HepG2 (cell line): ENCODE measurements around the gene GMPPA. TPM values are rescaled to one million over a fixed set of nuclear protein-coding genes. Genes with fewer than 3 reads are reported as not detected.

Source experiments
- AHR ChIP-seq: IDR thresholded peaks from 2 replicates; pipeline ENCODE4 v1.6.1; 2018; ENCODE audit warnings: missing genetic modification reagents, missing compliant biosample characterization
- CHCHD3 ChIP-seq: sonication (generic); formaldehyde crosslinking; IDR thresholded peaks from 2 replicates; pipeline ENCODE4 v1.8.0; 2022; ENCODE audit warnings: mild to moderate bottlenecking, missing genetic modification reagents, moderate library complexity
- CREB3 ChIP-seq: sonication (generic); formaldehyde crosslinking; IDR thresholded peaks from 2 replicates; pipeline ENCODE4 v1.5.0; 2020; ENCODE audit warnings: missing genetic modification reagents
- DNMT3B ChIP-seq: conservative IDR thresholded peaks from 2 replicates; pipeline ENCODE4 v1.6.1; 2016; ENCODE audit warnings: missing biosample characterization, control low read depth
- FLYWCH1 ChIP-seq: sonication (generic); formaldehyde crosslinking; IDR thresholded peaks from 2 replicates; pipeline ENCODE4 v1.8.1; 2023; ENCODE audit warnings: mild to moderate bottlenecking, missing genetic modification reagents
- GFI1 ChIP-seq: sonication (generic); formaldehyde crosslinking; IDR thresholded peaks from 2 replicates; pipeline ENCODE4 v1.5.0; 2020; ENCODE audit warnings: missing genetic modification reagents, mild to moderate bottlenecking, borderline replicate concordance
- HMGA1 ChIP-seq: sonication (generic); formaldehyde crosslinking; conservative IDR thresholded peaks from 2 replicates; pipeline ENCODE4 v1.4.0; 2020; ENCODE audit warnings: missing genetic modification reagents
- IKZF4 ChIP-seq: sonication (generic); formaldehyde crosslinking; IDR thresholded peaks from 2 replicates; pipeline ENCODE4 v1.5.1; 2020; ENCODE audit warnings: borderline replicate concordance, mild to moderate bottlenecking, low read depth, missing genetic modification reagents; ENCODE audit errors: not compliant biosample characterization
- KAT2B ChIP-seq: fragments of 150-350 bp; IDR thresholded peaks from 2 replicates; pipeline ENCODE4 v1.6.1; 2014; ENCODE audit warnings: low read depth, low read length, borderline replicate concordance
- KDM2A ChIP-seq: sonication (generic); formaldehyde crosslinking; IDR thresholded peaks from 2 replicates; pipeline ENCODE4 v1.4.0; 2020; ENCODE audit warnings: low read depth, missing genetic modification reagents, borderline replicate concordance
- KLF12 ChIP-seq: sonication (generic); formaldehyde crosslinking; IDR thresholded peaks from 2 replicates; pipeline ENCODE4 v1.4.0; 2020; ENCODE audit warnings: missing genetic modification reagents, borderline replicate concordance
- KLF15 ChIP-seq: sonication (generic); formaldehyde crosslinking; IDR thresholded peaks from 2 replicates; pipeline ENCODE4 v1.8.1; 2023; ENCODE audit warnings: borderline replicate concordance, mild to moderate bottlenecking, inconsistent platforms, missing genetic modification reagents, mixed read lengths
- NCOA5 ChIP-seq: sonication (generic); formaldehyde crosslinking; IDR thresholded peaks from 2 replicates; pipeline ENCODE4 v1.4.0; 2020; ENCODE audit warnings: missing genetic modification reagents
- NFE2L1 ChIP-seq: sonication (generic); formaldehyde crosslinking; IDR thresholded peaks from 2 replicates; pipeline ENCODE4 v1.4.0; 2020; ENCODE audit warnings: missing genetic modification reagents, mild to moderate bottlenecking, borderline replicate concordance
- NR0B2 ChIP-seq: sonication (generic); formaldehyde crosslinking; IDR thresholded peaks from 2 replicates; pipeline ENCODE4 v1.4.0; 2020; ENCODE audit warnings: mild to moderate bottlenecking, missing genetic modification reagents
- NR2F1 ChIP-seq, 2 experiments: fragments of 450-650 bp in 1 of 2; formaldehyde crosslinking in 1 of 2; IDR thresholded peaks; 2 replicates each; pipeline versions ENCODE4 v1.5.0 to v1.6.1; 2016 to 2020; ENCODE audit warnings: mild to moderate bottlenecking in 1 of 2, missing compliant biosample characterization in 1 of 2, missing genetic modification reagents in 1 of 2, moderate library complexity in 1 of 2
- ONECUT2 ChIP-seq: sonication (generic); formaldehyde crosslinking; IDR thresholded peaks from 2 replicates; pipeline ENCODE4 v1.4.0; 2020; ENCODE audit warnings: missing genetic modification reagents
- PAXIP1 ChIP-seq: sonication (generic); formaldehyde crosslinking; conservative IDR thresholded peaks from 2 replicates; pipeline ENCODE4 v1.4.0; 2020; ENCODE audit warnings: mild to moderate bottlenecking, missing genetic modification reagents, moderate library complexity
- PLSCR1 ChIP-seq: sonication (generic); formaldehyde crosslinking; IDR thresholded peaks from 2 replicates; pipeline ENCODE4 v1.5.0; 2020; ENCODE audit warnings: missing genetic modification reagents, mild to moderate bottlenecking, borderline replicate concordance
- RFX1 ChIP-seq: fragments of 450-650 bp; IDR thresholded peaks from 2 replicates; pipeline ENCODE4 v1.6.1; 2017
- SP4 ChIP-seq: sonication (generic); formaldehyde crosslinking; IDR thresholded peaks from 2 replicates; pipeline ENCODE4 v1.8.1; 2023; ENCODE audit warnings: mild to moderate bottlenecking, missing genetic modification reagents
- ZFX ChIP-seq: sonication (generic); formaldehyde crosslinking; IDR thresholded peaks from 2 replicates; pipeline ENCODE4 v1.4.0; 2020; ENCODE audit warnings: mild to moderate bottlenecking, low read depth, missing genetic modification reagents, moderate library complexity
- ZNF329 ChIP-seq: sonication (generic); formaldehyde crosslinking; IDR thresholded peaks from 2 replicates; pipeline ENCODE4 v1.9.0; 2021; ENCODE audit warnings: low read depth, mild to moderate bottlenecking, missing genetic modification reagents
- ZNF556 ChIP-seq: sonication (generic); formaldehyde crosslinking; IDR thresholded peaks from 2 replicates; pipeline ENCODE4 v1.4.0; 2020; ENCODE audit warnings: mild to moderate bottlenecking, missing genetic modification reagents, borderline replicate concordance
- ZNF567 ChIP-seq: sonication (generic); formaldehyde crosslinking; IDR thresholded peaks from 2 replicates; pipeline ENCODE4 v1.8.1; 2023; ENCODE audit warnings: mild to moderate bottlenecking, missing genetic modification reagents, borderline replicate concordance
- ZSCAN12 ChIP-seq: sonication (generic); formaldehyde crosslinking; IDR thresholded peaks from 2 replicates; pipeline ENCODE4 v1.9.0; 2021; ENCODE audit warnings: mild to moderate bottlenecking, missing genetic modification reagents
- polyA plus RNA-seq, 8 experiments: library from polyadenylated mRNA; depleted of rRNA in 3 of 8; stranded (reverse) in 7 of 8; unstranded in 1 of 8; fragments of >200 nt; fragmentation: Illumina TruSeq in 4 of 8; extraction: Trizol in 4 of 8; gene quantifications; 2 replicates each; pipeline versions ENCODE4 v1.2.1 to v1.2.3, GENCODE V29; 2011 to 2016; ENCODE audit warnings: low read depth in 4 of 8, missing spikeins in 1 of 8, mixed read lengths in 1 of 8; ENCODE audit not compliant: insufficient read depth in 1 of 8
- total RNA-seq, 5 experiments: library from RNA; depleted of rRNA; stranded (reverse); fragments of >200 nt; fragmentation: Illumina TruSeq; extraction: Trizol; gene quantifications; 2 replicates each; pipeline ENCODE4 v1.2.3, GENCODE V29; 2016; ENCODE audit warnings: low read depth in 1 of 5

Gene GMPPA
- total and polyA plus RNA-seq, 2 of the 13 experiments (the other 11 are each of a cell fraction or from before 2014, with no cell fraction given): 81.1 to 106 TPM

- TF ChIP-seq HMGA1 (CRISPR knock-in tag) (no peak), KLF15 (peak; percentile 51; the same call in 1 of the 2 replicates), ZNF329 (CRISPR knock-in tag) (peak; percentile 69), KDM2A (peak; percentile 91), ONECUT2 (no peak), PLSCR1 (CRISPR knock-in tag) (no peak), DNMT3B (no peak; the same call in 1 of the 2 replicates), NR0B2 (peak; percentile 92), ZSCAN12 (CRISPR knock-in tag) (no peak), RFX1 (no peak), ZNF556 (CRISPR knock-in tag) (peak; percentile 98), CHCHD3 (no peak), GFI1 (peak; percentile 38; the same call in 1 of the 2 replicates), ZNF567 (CRISPR knock-in tag) (peak; percentile 85; the same call in 1 of the 2 replicates), PAXIP1 (CRISPR knock-in tag) (peak; percentile 45), IKZF4 (CRISPR knock-in tag) (no peak), ZFX (CRISPR knock-in tag) (peak; percentile 71), KLF12 (CRISPR knock-in tag) (no peak), NFE2L1 (CRISPR knock-in tag) (no peak), SP4 (CRISPR knock-in tag) (no peak; the same call in 1 of the 2 replicates), NCOA5 (CRISPR knock-in tag) (no peak), KAT2B (no peak), AHR (CRISPR knock-in tag) (peak; percentile 37; the same call in 1 of the 2 replicates), NR2F1 (CRISPR knock-in tag; IDR thresholded peaks at IDR 0.05) (no peak), CREB3 (no peak), FLYWCH1 (no peak)
Observed at GRCh38 chr2:219541611-219542180, 43.0 kb downstream of the GMPPA start (continued).
